ENCODE data around the gene CALR.

- no peak for TF ChIP-seq CTCF (IDR thresholded peaks at IDR 0.05)
- TF ChIP-seq POLR2A (IDR thresholded peaks at IDR 0.05) = no peak
Measured at GRCh38 chr19:12939975-12940423, 1.6 kb downstream of the CALR start.

Data from lower leg skin (tissue), 3 donors.